ENCODE results near the gene ETNK2. TPM values are rescaled to one million over a fixed set of nuclear protein-coding genes. Genes with fewer than 3 reads are reported as not detected.
A peak's percentile ranks its signal among the peaks of the same experiment; 100 is the strongest.

Gene ETNK2
- total and polyA plus RNA-seq, 2 of the 13 experiments (the other 11 are each of a cell fraction or from before 2014, with no cell fraction given) = 15.5 to 42.8 TPM

GRCh38 chr1:204145033-204145504, 6.8 kb downstream of the ETNK2 start (continued):
- TF ChIP-seq, protein P1, sequence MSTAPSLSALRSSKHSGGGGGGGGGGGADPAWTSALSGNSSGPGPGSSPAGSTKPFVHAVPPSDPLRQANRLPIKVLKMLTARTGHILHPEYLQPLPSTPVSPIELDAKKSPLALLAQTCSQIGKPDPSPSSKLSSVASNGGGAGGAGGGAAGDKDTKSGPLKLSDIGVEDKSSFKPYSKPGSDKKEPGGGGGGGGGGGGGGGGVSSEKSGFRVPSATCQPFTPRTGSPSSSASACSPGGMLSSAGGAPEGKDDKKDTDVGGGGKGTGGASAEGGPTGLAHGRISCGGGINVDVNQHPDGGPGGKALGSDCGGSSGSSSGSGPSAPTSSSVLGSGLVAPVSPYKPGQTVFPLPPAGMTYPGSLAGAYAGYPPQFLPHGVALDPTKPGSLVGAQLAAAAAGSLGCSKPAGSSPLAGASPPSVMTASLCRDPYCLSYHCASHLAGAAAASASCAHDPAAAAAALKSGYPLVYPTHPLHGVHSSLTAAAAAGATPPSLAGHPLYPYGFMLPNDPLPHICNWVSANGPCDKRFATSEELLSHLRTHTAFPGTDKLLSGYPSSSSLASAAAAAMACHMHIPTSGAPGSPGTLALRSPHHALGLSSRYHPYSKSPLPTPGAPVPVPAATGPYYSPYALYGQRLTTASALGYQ (CRISPR knock-in tag; IDR thresholded peaks at IDR 0.05) = no peak
- TF ChIP-seq ZNF749 (CRISPR knock-in tag; IDR thresholded peaks at IDR 0.05; ENCODE audit: borderline replicate concordance) = 0 out of 2 replicates have a peak, but pooled peaks have one; percentile 59
- no peak for TF ChIP-seq FOXP1 (IDR thresholded peaks at IDR 0.05)
- TF ChIP-seq FOXP1 (CRISPR knock-in tag; IDR thresholded peaks at IDR 0.05) = peak; percentile 75; the same call in 1 of the 2 replicates
- TF ChIP-seq ARHGAP35 (CRISPR knock-in tag; IDR thresholded peaks at IDR 0.05; ENCODE audit: borderline replicate concordance) = no peak
- TF ChIP-seq, protein P2, sequence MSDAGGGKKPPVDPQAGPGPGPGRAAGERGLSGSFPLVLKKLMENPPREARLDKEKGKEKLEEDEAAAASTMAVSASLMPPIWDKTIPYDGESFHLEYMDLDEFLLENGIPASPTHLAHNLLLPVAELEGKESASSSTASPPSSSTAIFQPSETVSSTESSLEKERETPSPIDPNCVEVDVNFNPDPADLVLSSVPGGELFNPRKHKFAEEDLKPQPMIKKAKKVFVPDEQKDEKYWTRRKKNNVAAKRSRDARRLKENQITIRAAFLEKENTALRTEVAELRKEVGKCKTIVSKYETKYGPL (CRISPR knock-in tag; IDR thresholded peaks at IDR 0.05) = no peak
- TF ChIP-seq POLR2AphosphoS5 (IDR thresholded peaks at IDR 0.05; ENCODE audit: low read depth, low read length) = no peak
- no peak for TF ChIP-seq POLR2AphosphoS2 (IDR thresholded peaks at IDR 0.05; ENCODE audit: low read depth, low read length)
- no peak for TF ChIP-seq TOE1 (CRISPR knock-in tag; IDR thresholded peaks at IDR 0.05)
- TF ChIP-seq ZNF350 (CRISPR knock-in tag; IDR thresholded peaks at IDR 0.05; ENCODE audit: borderline replicate concordance, low read depth) = peak; percentile 79
- TF ChIP-seq KLF12 (CRISPR knock-in tag; IDR thresholded peaks at IDR 0.05; ENCODE audit: borderline replicate concordance) = no peak
- TF ChIP-seq, protein P3, sequence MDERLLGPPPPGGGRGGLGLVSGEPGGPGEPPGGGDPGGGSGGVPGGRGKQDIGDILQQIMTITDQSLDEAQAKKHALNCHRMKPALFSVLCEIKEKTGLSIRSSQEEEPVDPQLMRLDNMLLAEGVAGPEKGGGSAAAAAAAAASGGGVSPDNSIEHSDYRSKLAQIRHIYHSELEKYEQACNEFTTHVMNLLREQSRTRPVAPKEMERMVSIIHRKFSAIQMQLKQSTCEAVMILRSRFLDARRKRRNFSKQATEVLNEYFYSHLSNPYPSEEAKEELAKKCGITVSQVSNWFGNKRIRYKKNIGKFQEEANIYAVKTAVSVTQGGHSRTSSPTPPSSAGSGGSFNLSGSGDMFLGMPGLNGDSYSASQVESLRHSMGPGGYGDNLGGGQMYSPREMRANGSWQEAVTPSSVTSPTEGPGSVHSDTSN (CRISPR knock-in tag; IDR thresholded peaks at IDR 0.05) = no peak
- TF ChIP-seq TEAD3 (CRISPR knock-in tag; optimal IDR thresholded peaks at IDR 0.05; ENCODE audit: borderline replicate concordance) = peak; percentile 59
- TF ChIP-seq TGIF2 (CRISPR knock-in tag; IDR thresholded peaks at IDR 0.05) = peak; percentile 86
- TF ChIP-seq RBM39 (IDR thresholded peaks at IDR 0.05; ENCODE audit: low read depth, low read length, poor library complexity, severe bottlenecking) = no peak
- TF ChIP-seq ZNF781 (CRISPR knock-in tag; IDR thresholded peaks at IDR 0.05; ENCODE audit: borderline replicate concordance, not compliant biosample characterization) = peak; percentile 41
- 0 out of 2 replicates have a peak, but pooled peaks have one; percentile 26 for TF ChIP-seq ZNF878 (CRISPR knock-in tag; IDR thresholded peaks at IDR 0.05)
- TF ChIP-seq, protein P4, sequence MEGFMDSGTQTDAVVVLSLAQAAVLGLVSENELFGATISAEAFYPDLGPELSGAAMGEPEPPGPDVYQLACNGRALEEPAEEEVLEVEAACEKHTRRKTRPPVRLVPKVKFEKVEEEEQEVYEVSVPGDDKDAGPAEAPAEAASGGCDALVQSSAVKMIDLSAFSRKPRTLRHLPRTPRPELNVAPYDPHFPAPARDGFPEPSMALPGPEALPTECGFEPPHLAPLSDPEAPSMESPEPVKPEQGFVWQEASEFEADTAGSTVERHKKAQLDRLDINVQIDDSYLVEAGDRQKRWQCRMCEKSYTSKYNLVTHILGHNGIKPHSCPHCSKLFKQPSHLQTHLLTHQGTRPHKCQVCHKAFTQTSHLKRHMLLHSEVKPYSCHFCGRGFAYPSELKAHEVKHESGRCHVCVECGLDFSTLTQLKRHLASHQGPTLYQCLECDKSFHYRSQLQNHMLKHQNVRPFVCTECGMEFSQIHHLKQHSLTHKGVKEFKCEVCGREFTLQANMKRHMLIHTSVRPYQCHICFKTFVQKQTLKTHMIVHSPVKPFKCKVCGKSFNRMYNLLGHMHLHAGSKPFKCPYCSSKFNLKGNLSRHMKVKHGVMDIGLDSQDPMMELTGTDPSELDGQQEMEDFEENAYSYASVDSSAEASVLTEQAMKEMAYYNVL (CRISPR knock-in tag; IDR thresholded peaks at IDR 0.05; ENCODE audit: borderline replicate concordance) = no peak
- TF ChIP-seq SMARCE1 (IDR thresholded peaks at IDR 0.05; ENCODE audit: borderline replicate concordance) = no peak
- no peak for TF ChIP-seq ZNF230 (CRISPR knock-in tag; IDR thresholded peaks at IDR 0.05)
- peak; percentile 83 for TF ChIP-seq FOSL2 (CRISPR knock-in tag; IDR thresholded peaks at IDR 0.05)
- TF ChIP-seq ZNF431 (CRISPR knock-in tag; IDR thresholded peaks at IDR 0.05; ENCODE audit: borderline replicate concordance, low read depth) = peak; percentile 47; the same call in 1 of the 2 replicates
- no peak for TF ChIP-seq TCF7L2 (IDR thresholded peaks at IDR 0.05; ENCODE audit: low read depth, low read length)
- TF ChIP-seq NFYB (CRISPR knock-in tag; IDR thresholded peaks at IDR 0.05) = peak; percentile 60
- TF ChIP-seq NPAS2 (CRISPR knock-in tag; IDR thresholded peaks at IDR 0.05; ENCODE audit: borderline replicate concordance) = no peak
- no peak for TF ChIP-seq ZFYVE20 (CRISPR knock-in tag; IDR thresholded peaks at IDR 0.05; ENCODE audit: borderline replicate concordance, low read depth)
- TF ChIP-seq PHF20 (CRISPR knock-in tag; IDR thresholded peaks at IDR 0.05) = no peak
- no peak for TF ChIP-seq PLRG1 (conservative IDR thresholded peaks at IDR 0.05)
